Measurements from ENCODE around the gene SALL3.

SALL3 gene

GRCh38 chr18:78973357-78974083 lies 6.1 kb upstream of the SALL3 start:
- Histone ChIP-seq H3K27ac (ENCODE audit: extremely low read depth, low read depth, low read length) (no peak overlapping the region), H3K36me3 (ENCODE audit: control insufficient read depth in 2 of 2, insufficient read depth in 1 of 2, low read length in 2 of 2) (no peaks in the 10 kb centered on the region), H3K4me1 (ENCODE audit: control insufficient read depth, insufficient read depth, low read length) (no peaks in the 10 kb centered on the region), H3K9me3 (ENCODE audit: control insufficient read depth, insufficient read depth, low read depth, low read length) (no peaks in the 10 kb centered on the region), H3K4me3 (ENCODE audit: low read depth, low read length) (peak overlapping the region; percentile 14)
- no peak for TF ChIP-seq ZNF350 (tag by site-specific recombination; IDR thresholded peaks at IDR 0.05)
- no peak for TF ChIP-seq ZNF830 (tag by site-specific recombination; IDR thresholded peaks at IDR 0.05; ENCODE audit: low read depth)
- TF ChIP-seq ZNF10 (tag by site-specific recombination; IDR thresholded peaks at IDR 0.05), result no peak
- TF ChIP-seq ZNF148 (tag by site-specific recombination; IDR thresholded peaks at IDR 0.05; ENCODE audit: borderline replicate concordance), result no peak
- TF ChIP-seq ZNF175 (tag by site-specific recombination; IDR thresholded peaks at IDR 0.05), result no peak
- TF ChIP-seq ZNF280D (tag by site-specific recombination; IDR thresholded peaks at IDR 0.05), result no peak
- TF ChIP-seq ZFP37 (tag by site-specific recombination; IDR thresholded peaks at IDR 0.05), result no peak
- no peak for TF ChIP-seq ZFP3 (tag by site-specific recombination; IDR thresholded peaks at IDR 0.05; ENCODE audit: low read depth)
- TF ChIP-seq OSR2 (tag by site-specific recombination; IDR thresholded peaks at IDR 0.05), result no peak
- TF ChIP-seq ZNF292 (tag by site-specific recombination; IDR thresholded peaks at IDR 0.05; ENCODE audit: borderline replicate concordance, low read depth), result no peak
- no peak for TF ChIP-seq ZNF280C (tag by site-specific recombination; IDR thresholded peaks at IDR 0.05)
- no peak for TF ChIP-seq ZNF366 (tag by site-specific recombination; conservative IDR thresholded peaks at IDR 0.05)
- TF ChIP-seq ZNF645 (tag by site-specific recombination; IDR thresholded peaks at IDR 0.05), result no peak
- TF ChIP-seq ZNF792 (tag by site-specific recombination; IDR thresholded peaks at IDR 0.05), result no peak
- no peak for TF ChIP-seq IKZF3 (tag by site-specific recombination; IDR thresholded peaks at IDR 0.05)
- POLR2A ChIA-PET, result no interaction called here
- CTCF ChIA-PET, result no interaction called here
